ENCODE data around the gene MASTL. TPM values are rescaled to one million over a fixed set of nuclear protein-coding genes. Genes with fewer than 3 reads are reported as not detected.
A peak's percentile ranks its signal among the peaks of the same experiment; 100 is the strongest.

MASTL gene
- total RNA-seq, 1 experiment from 2014 or later = 43.5 TPM

- Histone ChIP-seq H3K4me3 (no peak overlapping the region), H3K36me3 (peaks cover 20% of the 10 kb centered on the region), H3K27ac (no peak overlapping the region), H3K27me3 (replicated peaks) (no peaks in the 10 kb centered on the region), H3K9me3 (replicated peaks) (no peaks in the 10 kb centered on the region), H3K4me1 (replicated peaks) (peaks cover 18% of the 10 kb centered on the region)
- DNase-seq (ENCODE audit: low read depth in 1 of 2, low spot score in 2 of 2) = no peak
These were observed 33.1 kb downstream of the MASTL start for GRCh38 chr10:27188259-27188658.

- H3K27ac ChIP-seq = no peak overlapping the region
- DNase-seq (ENCODE audit: low read depth in 1 of 2, low spot score in 2 of 2) = no peak
- peaks cover 14% of the 10 kb centered on the region for H3K36me3 ChIP-seq
- H3K9me3 ChIP-seq (replicated peaks) = no peaks in the 10 kb centered on the region
- H3K27me3 ChIP-seq (replicated peaks) = no peaks in the 10 kb centered on the region
- H3K4me3 ChIP-seq = no peak overlapping the region
- H3K4me1 ChIP-seq (replicated peaks) = peaks cover 18% of the 10 kb centered on the region
These were observed 33.7 kb downstream of the MASTL start for GRCh38 chr10:27188897-27189296.

- Histone ChIP-seq H3K9me3 (replicated peaks) (no peaks in the 10 kb centered on the region), H3K4me1 (replicated peaks) (peaks cover 18% of the 10 kb centered on the region), H3K4me3 (no peak overlapping the region), H3K27ac (0 out of 2 replicates have a peak overlapping the region, but pooled peaks have one; percentile 29), H3K27me3 (replicated peaks) (no peaks in the 10 kb centered on the region), H3K36me3 (peaks cover 3% of the 10 kb centered on the region; the same call in 1 of the 2 replicates)
- DNase-seq (ENCODE audit: low read depth in 1 of 2, low spot score in 2 of 2) = peak in 1 of 2 experiments; percentile 39
These were observed 35.4 kb downstream of the MASTL start for GRCh38 chr10:27190508-27190907.

- H3K27me3 ChIP-seq (replicated peaks) = no peaks in the 10 kb centered on the region
- peak; percentile 80 to 89 for DNase-seq (ENCODE audit: low read depth in 1 of 2, low spot score in 2 of 2)
- peaks cover 18% of the 10 kb centered on the region for H3K4me1 ChIP-seq (replicated peaks)
- H3K9me3 ChIP-seq (replicated peaks) = no peaks in the 10 kb centered on the region
- no peak overlapping the region for H3K4me3 ChIP-seq
- peak overlapping the region; percentile 65 for H3K27ac ChIP-seq
- peaks cover 6% of the 10 kb centered on the region; the same call in 1 of the 2 replicates for H3K36me3 ChIP-seq
These were observed 37.1 kb downstream of the MASTL start for GRCh38 chr10:27192284-27192683.

- H3K4me3 ChIP-seq = no peak overlapping the region
- DNase-seq (ENCODE audit: low read depth in 1 of 2, low spot score in 2 of 2) = no peak
- no peaks in the 10 kb centered on the region for H3K4me1 ChIP-seq (replicated peaks)
- H3K27ac ChIP-seq = no peak overlapping the region
- no peaks in the 10 kb centered on the region for H3K27me3 ChIP-seq (replicated peaks)
- H3K9me3 ChIP-seq (replicated peaks) = no peaks in the 10 kb centered on the region
- H3K36me3 ChIP-seq = peaks cover 21% of the 10 kb centered on the region
These were observed 42.9 kb downstream of the MASTL start for GRCh38 chr10:27197980-27198620.

- peaks cover 35% of the 10 kb centered on the region for H3K36me3 ChIP-seq
- H3K4me3 ChIP-seq = no peak overlapping the region
- H3K4me1 ChIP-seq (replicated peaks) = no peaks in the 10 kb centered on the region
- H3K27ac ChIP-seq = no peak overlapping the region
- H3K27me3 ChIP-seq (replicated peaks) = no peaks in the 10 kb centered on the region
- H3K9me3 ChIP-seq (replicated peaks) = no peaks in the 10 kb centered on the region
- no peak for DNase-seq (ENCODE audit: low read depth in 1 of 2, low spot score in 2 of 2)
These were observed 48.7 kb downstream of the MASTL start for GRCh38 chr10:27203806-27204205.

- Histone ChIP-seq H3K36me3 (peaks cover 56% of the 10 kb centered on the region), H3K4me3 (no peak overlapping the region), H3K9me3 (replicated peaks) (no peaks in the 10 kb centered on the region), H3K27ac (no peak overlapping the region), H3K27me3 (replicated peaks) (no peaks in the 10 kb centered on the region), H3K4me1 (replicated peaks) (no peaks in the 10 kb centered on the region)
- no peak for DNase-seq (ENCODE audit: low read depth in 1 of 2, low spot score in 2 of 2)
These were observed 52.2 kb downstream of the MASTL start for GRCh38 chr10:27207350-27207749.

- Histone ChIP-seq H3K36me3 (peaks cover 28% of the 10 kb centered on the region), H3K27ac (no peak overlapping the region), H3K9me3 (replicated peaks) (no peaks in the 10 kb centered on the region), H3K4me1 (replicated peaks) (no peaks in the 10 kb centered on the region), H3K27me3 (replicated peaks) (no peaks in the 10 kb centered on the region), H3K4me3 (no peak overlapping the region)
- DNase-seq (ENCODE audit: low read depth in 1 of 2, low spot score in 2 of 2) = peak in 1 of 2 experiments; percentile 7
These were observed 68.8 kb downstream of the MASTL start for GRCh38 chr10:27223964-27224363.

- H3K9me3 ChIP-seq (replicated peaks) = no peaks in the 10 kb centered on the region
- H3K4me1 ChIP-seq (replicated peaks) = no peaks in the 10 kb centered on the region
- no peak for DNase-seq (ENCODE audit: low read depth in 1 of 2, low spot score in 2 of 2)
- H3K27ac ChIP-seq = no peak overlapping the region
- peaks cover 29% of the 10 kb centered on the region for H3K36me3 ChIP-seq
- no peak overlapping the region for H3K4me3 ChIP-seq
- no peaks in the 10 kb centered on the region for H3K27me3 ChIP-seq (replicated peaks)
These were observed 69.9 kb downstream of the MASTL start for GRCh38 chr10:27225011-27225590.

- Histone ChIP-seq H3K36me3 (peaks cover 29% of the 10 kb centered on the region), H3K9me3 (replicated peaks) (no peaks in the 10 kb centered on the region), H3K27ac (no peak overlapping the region), H3K27me3 (replicated peaks) (no peaks in the 10 kb centered on the region), H3K4me3 (no peak overlapping the region), H3K4me1 (replicated peaks) (no peaks in the 10 kb centered on the region)
- DNase-seq (ENCODE audit: low read depth in 1 of 2, low spot score in 2 of 2) = no peak
These were observed 70.6 kb downstream of the MASTL start for GRCh38 chr10:27225642-27226257.

GRCh38 chr10:27230022-27230421 is 74.9 kb downstream of the MASTL start:
- Histone ChIP-seq H3K4me3 (no peak overlapping the region), H3K4me1 (replicated peaks) (peaks cover 10% of the 10 kb centered on the region), H3K27me3 (replicated peaks) (no peaks in the 10 kb centered on the region), H3K9me3 (replicated peaks) (no peaks in the 10 kb centered on the region), H3K36me3 (peaks cover 21% of the 10 kb centered on the region), H3K27ac (no peak overlapping the region)
- no peak for DNase-seq (ENCODE audit: low read depth in 1 of 2, low spot score in 2 of 2)

GRCh38 chr10:27235706-27236105 is 80.6 kb downstream of the MASTL start:
- Histone ChIP-seq H3K36me3 (peaks cover 18% of the 10 kb centered on the region; the same call in 1 of the 2 replicates), H3K4me3 (no peak overlapping the region), H3K27me3 (replicated peaks) (no peaks in the 10 kb centered on the region)

More at GRCh38 chr10:27235706-27236105, 80.6 kb downstream of the MASTL start:
- Histone ChIP-seq H3K9me3 (replicated peaks) (no peaks in the 10 kb centered on the region), H3K4me1 (replicated peaks) (peaks cover 10% of the 10 kb centered on the region), H3K27ac (no peak overlapping the region)
- DNase-seq (ENCODE audit: low read depth in 1 of 2, low spot score in 2 of 2) = no peak

Measured in SJSA1 (cell line).